Activated naive CD4-positive, alpha-beta T cell (primary cell): ENCODE measurements around the gene HSBP1L1.
"Not testable (repeated sequence)": the region's sequence is repeated elsewhere in the genome, so short reads cannot be mapped to it uniquely, and the experiment has no call there.

Source experiments
- DNase-seq, 4 experiments: peaks; one replicate each; lab custom pipeline; 2025; lab: John Stamatoyannopoulos, UW

HSBP1L1 gene

DNA sequence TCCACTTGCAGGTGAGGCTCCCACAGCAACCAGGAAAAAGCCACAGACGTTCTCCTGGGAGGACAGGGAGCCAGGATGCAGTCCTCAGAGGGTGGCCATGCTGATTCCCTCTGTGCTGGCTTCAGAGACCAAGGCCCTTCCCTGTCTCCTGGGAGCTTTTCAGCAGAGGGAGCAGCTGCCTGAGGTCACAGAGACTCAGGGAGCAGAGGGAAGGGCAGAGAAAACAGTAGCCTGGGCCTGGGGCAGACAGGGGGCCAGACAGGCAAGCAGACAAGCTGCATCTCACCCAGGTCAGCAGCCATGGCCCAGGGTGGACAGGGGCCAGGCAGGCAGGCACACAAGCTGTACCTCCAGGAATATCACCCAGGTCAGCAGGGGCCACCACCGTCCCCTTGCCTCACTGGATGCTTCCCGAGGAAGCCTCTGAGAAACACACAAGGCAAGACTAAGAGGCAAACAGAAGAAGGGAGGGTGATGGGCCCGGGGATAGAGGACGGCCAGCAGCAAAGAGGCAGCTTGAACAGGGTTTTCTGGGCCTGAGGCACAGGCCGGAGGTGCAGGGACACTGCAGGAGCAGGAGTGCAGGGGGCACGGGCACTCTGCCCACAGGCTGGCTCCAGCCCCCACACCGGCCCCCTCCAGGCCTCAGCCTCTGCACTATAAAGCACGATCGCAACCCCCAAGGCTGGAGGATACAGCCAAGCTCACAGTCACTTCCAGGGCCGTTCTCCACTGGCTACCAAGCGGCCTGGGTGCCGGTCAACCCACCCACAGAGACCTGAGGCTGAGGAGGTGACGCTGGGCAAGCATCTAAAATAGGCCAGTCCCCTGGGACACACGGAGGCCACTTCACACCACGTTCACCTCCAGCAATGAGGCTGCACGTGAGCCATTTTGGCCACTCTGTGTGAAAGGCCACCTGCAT, 19.1 kb upstream of the HSBP1L1 start:
- DNase-seq, result no peak

GRCh38 chr18:79947054-79947755, 17.2 kb upstream of the HSBP1L1 start:
- DNase-seq, result no peak

- DNase-seq, result no peak
Measured at GRCh38 chr18:79947881-79948610, 16.4 kb upstream of the HSBP1L1 start.

DNA sequence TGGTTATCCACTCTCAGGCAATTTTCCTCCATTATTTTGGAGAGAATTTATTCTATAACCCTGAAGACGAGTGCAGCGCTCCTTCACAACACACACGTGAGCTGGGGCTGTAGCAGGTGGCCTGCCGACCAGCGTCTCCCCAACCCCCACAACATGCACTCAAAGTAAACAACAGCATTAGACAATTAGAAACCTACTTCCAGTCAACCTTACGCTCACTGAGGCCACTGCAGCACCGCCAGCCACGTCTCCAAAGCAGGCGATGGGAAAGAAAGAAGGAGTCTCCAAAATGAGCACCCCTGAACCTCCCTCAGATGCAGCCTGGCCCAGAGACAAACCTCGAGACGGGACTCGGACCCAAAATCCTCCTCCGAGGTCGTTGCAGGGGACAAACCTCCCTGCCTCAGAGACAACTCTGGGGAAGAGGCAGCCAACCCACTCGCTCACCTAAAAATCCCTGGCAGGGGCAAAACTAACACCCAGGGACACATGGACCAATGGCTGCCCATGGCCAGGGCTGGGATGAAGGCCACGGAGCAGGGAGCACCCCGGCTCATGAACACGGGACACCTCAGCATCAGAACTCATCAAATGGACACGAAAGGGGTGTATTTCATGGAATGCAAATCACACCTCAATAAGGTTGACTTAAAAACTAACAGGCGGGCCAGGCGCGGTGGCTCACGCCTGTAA, 15.6 kb upstream of the HSBP1L1 start:
- DNase-seq, result no peak

DNA sequence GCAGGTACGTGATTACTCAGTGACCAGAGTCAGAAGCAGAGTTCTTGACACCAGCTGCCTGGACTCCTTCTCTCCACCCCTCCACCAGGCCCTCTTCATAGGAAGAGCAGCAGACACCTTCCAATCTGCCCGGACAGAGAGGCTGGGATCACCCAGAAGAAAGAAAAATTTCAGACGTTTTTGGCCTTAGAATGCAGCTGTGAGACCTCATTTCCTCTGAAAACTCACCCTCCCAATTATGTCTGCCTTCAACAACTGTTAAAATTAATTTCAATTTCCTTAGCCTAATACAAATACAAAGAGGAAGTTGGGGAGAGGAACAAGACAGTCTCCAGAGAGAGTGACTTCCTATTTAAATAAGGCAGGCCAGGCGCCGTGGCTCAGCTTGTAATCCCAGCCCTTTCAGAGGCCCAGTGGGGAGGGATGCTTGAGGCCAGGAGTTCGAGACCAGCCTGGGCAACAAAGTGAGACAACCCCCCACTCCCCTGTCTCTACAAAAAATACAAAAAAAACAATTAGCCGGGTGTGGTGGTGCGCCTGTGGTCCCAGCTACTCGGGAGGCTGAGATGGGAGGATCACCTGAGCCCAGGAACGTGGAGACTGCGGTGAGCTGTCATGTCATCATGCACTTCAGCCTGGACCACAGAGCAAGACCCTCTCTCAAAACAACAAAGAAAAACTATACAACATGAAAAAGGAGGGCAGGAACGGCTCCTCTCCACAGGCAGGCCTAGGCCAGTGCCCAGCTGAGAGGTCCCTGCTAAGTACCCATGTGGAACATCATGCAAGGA, 14.6 kb upstream of the HSBP1L1 start:
- DNase-seq, result no peak

- no peak for DNase-seq
Measured at GRCh38 chr18:79950515-79951341, 13.7 kb upstream of the HSBP1L1 start.

DNA sequence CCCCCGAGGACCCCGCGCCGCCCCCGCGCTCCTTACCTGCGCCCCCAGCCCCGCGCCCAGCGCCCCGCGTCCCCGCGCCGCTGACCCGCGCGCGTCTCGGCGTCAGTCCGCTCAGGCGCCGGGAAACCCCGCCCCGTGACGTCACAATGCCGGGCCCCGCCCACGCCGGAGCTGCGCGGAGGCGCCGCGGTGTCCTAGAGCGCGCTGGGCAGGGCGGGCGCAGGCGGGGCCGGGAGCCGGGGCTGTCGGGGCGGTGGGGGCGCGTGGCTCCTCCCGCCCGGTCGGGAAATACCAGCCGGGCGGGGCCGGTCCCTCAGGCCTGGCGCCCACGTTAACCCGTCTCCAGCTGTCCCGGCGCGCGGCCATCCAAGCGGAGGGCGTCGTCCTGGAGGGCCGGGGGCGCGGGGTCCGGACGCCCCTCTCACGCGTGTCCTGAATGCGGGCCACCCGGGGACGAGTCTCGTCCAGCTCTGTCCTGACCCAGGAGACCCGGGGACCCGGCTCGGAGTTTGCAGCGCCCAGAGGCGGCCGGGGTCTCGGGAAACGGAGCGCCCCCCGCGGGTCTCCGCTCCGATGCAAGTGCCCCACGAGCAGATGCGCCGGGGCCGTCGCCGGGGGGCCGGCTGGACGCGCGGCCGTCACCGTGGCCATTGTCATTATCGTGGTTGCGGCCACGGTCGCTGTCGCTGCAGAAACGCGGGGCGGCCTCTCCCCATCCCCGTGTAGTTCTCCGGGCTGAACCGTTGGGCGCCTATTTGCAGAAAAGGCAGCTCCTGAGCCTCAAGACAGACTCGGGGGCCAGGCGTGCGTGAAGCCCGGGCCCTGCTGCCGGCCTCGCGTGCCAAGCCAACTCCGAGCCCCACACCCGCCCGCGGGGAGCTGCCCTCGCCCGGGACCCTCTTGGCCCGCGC, 12.6 kb upstream of the HSBP1L1 start, which contains the start of gene SLC66A2:
SLC66A2 (minus strand) TSS at position 109 of the 911 bp plus-strand sequence. CDS start 727 bp downstream, outside the sequence.
- peak; percentile 86 to 97 (median 94) for DNase-seq

- DNase-seq, result no peak
Measured at GRCh38 chr18:79952456-79952995, 11.9 kb upstream of the HSBP1L1 start.

DNA sequence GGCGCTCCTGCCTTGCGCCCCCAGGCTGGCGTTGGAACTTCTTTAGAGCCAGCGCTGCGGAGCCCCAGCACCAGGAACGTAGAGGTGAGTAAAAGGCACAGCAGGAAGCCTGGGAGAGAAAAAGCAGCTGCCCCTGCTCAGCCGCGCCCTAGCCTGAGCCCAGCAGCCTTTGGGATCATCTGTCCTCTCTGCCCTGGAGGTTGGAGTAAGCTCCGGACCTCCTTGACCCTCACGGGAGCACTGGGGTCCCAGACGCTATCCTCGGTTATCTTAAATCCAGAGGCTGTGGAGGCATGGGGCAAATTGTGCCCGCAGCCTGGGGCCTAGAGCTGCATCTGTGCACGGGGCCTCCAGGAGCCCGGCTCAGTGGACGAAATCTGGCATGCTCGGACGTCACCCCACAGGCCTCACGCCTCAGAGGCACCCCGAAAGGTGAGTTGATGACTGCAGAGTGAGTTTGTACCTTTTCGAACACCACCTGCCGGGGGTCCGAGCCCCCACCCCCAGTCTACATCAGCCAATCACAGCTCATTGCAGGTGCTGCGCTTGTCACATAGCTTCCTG, 11.4 kb upstream of the HSBP1L1 start:
- no peak for DNase-seq

DNA sequence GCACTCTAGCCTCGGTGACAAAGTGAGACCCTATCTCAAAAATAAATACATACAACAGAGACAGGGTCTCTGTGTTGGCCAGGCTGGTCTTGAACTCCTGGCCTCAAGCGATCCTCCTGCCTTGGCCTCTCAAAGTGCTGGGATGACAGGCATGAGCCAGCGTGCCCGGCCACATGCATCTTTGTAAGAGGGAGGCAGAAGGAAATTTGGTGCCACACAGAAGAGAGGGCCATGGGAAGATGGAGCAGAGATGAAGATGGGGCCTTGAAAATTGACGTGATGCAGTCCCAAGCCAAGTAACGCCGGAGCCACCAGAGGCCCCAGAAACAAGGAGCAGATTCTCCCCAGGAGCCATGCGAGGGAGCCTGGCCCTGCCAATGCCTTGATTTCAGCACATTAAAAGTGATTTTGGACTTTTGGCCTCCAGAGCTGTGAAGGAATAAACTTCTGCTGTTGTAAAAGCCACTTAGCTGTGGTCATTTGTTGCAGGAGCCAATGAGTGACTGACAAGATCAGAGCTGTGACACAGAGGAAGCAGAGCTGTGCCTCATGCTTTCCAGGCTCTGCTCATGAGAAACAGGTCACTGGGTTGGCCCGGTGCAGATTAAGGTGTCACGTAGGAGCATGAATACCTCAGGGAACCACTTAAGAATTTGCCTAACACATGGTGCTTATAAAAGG, 10.3 kb upstream of the HSBP1L1 start:
- DNase-seq, result no peak

DNA sequence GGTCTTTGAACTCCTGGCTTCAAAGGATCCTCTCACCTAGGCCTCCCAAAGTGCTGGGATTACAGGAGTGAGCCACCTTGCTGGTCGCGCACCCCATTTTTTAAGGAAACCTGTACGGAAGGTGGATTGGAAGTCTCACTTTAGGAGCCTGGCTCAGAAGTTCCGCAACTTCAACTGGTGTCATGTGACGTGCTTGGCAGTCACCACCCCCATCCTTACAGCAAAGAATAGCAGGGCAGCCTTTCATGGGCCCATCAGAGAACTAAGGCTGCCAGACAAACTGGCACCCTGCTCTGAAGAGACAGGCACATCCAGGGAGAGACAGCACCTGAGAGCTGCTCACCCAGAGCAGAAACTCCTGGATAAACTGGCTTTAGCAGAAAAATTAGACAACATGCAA, 9.7 kb upstream of the HSBP1L1 start:
- no peak for DNase-seq

DNA sequence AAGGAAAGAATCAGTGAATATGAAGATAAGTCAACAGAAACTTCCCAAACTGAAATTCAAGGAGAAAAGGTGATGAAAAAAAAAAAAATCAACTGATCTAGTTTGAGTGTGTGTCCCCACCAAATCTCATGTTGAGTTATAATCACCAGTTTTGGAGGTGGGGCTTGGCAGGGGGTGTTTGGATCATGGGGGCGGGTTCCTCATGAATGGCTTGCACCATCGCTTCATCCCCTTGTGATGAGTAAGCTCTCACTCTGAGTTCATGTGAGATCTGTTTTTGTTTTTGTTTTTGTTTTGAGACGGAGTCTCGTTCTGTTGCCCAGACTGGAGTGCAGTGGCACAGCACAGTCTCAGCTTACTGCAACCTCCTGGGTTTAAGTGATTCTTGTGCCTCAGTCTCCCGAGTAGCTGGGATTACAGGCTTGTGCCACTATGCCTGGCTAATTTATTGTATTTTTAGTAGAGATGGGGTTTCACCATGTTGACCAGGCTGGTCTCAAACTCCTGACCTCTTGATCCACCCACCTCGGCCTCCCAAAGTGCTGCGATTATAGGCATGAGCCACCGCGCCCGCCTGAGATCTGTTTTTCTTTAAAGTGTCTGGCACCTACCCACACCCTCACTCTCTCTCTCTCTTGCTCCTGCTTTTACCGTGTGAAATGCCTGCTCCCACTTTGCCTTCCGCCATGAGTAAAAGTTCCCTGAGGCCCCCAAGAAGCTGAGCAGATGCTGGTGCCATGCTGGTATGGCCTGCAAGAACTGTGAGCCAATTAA, 9.0 kb upstream of the HSBP1L1 start:
- no peak for DNase-seq

- DNase-seq, result no peak
Measured at GRCh38 chr18:79956276-79956675, 8.2 kb upstream of the HSBP1L1 start.

DNA sequence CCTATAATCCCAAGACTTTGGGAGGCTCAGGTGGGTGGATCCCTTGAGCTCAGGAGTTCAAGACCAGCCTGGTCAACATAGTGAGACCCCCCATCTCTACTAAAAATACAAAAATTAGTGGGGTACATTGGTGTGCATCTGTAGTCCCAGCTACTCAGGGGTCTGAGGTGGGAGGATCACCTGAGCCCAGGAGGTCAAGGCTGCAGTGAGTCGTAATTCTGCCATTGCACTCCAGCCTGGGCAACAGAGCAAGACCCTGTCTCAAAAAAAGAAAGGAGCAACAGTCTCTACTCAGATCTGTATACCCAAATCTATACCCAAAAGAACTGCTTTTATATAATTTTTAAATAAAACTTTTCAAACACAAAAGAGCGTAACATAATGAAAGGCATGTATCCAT, 5.5 kb upstream of the HSBP1L1 start:
- no peak for DNase-seq

GRCh38 chr18:79960161-79960801, 4.2 kb upstream of the HSBP1L1 start:
- not testable (repeated sequence) for DNase-seq

- no peak for DNase-seq
Measured at GRCh38 chr18:79960921-79961526, 3.4 kb upstream of the HSBP1L1 start.
